IMR-90 (cell line): ENCODE measurements around the gene ZNF692. TPM values are rescaled to one million over a fixed set of nuclear protein-coding genes. Genes with fewer than 3 reads are reported as not detected.

Source experiments
- ATAC-seq: fragments of 200-7000 bp; cut with Tn5 transposase; 2 replicates; pipeline ENCODE4 v1.9.1; 2020; ENCODE audit warnings: low read depth, mild to moderate bottlenecking, moderate library complexity
- BruUV-seq: library from RNA; stranded (reverse); fragments of 400-500 nt; replicated peaks from 2 replicates; lab custom pipeline; 2021; lab: Mats Ljungman, UMichigan
- CTCF ChIA-PET: fragments of 300-600 bp; formaldehyde crosslinking; extraction: SDS; loops from one replicate; lab custom pipeline; 2021; ENCODE audit warnings: antibody characterized with exemption; lab: Yijun Ruan, JAX
- POLR2A ChIA-PET: fragments of 300-600 bp; sonication (Branson Sonifier 250); formaldehyde crosslinking; loops from one replicate; lab custom pipeline; 2022; ENCODE audit warnings: antibody characterized with exemption; ENCODE audit not compliant: unreplicated experiment; lab: Charles Lee
- DNase-seq: peaks from one replicate; pipeline ENCODE4 v3.0.0; 2013
- H2AFZ ChIP-seq: replicated peaks from 2 replicates; pipeline ENCODE3; 2013; ENCODE audit warnings: low read length, mild to moderate bottlenecking; ENCODE audit not compliant: poor library complexity
- H2AK5ac ChIP-seq: 2 replicates; pipeline ENCODE4 v1.6.1; 2013; ENCODE audit warnings: low read depth, low read length, inconsistent platforms
- H2AK9ac ChIP-seq: replicated peaks from 2 replicates; pipeline ENCODE3; 2013; ENCODE audit warnings: mild to moderate bottlenecking, low read depth, low read length, moderate library complexity; ENCODE audit not compliant: poor library complexity
- H2BK120ac ChIP-seq: 2 replicates; pipeline ENCODE4 v1.6.1; 2013; ENCODE audit warnings: low read depth, low read length, inconsistent platforms
- H2BK15ac ChIP-seq: 3 replicates; pipeline ENCODE4 v1.6.1; 2013; ENCODE audit warnings: low read depth, low read length, inconsistent platforms
- H2BK20ac ChIP-seq: 2 replicates; pipeline ENCODE4 v1.6.1; 2013; ENCODE audit warnings: low read depth, mild to moderate bottlenecking, inconsistent platforms, low read length, moderate library complexity
- H2BK5ac ChIP-seq: 2 replicates; pipeline ENCODE4 v1.6.1; 2013; ENCODE audit warnings: mild to moderate bottlenecking, low read depth, low read length, inconsistent platforms; ENCODE audit not compliant: poor library complexity, severe bottlenecking
- H3K14ac ChIP-seq: replicated peaks from 2 replicates; pipeline ENCODE4 v1.6.1; 2013; ENCODE audit warnings: low read depth, low read length, inconsistent platforms
- H3K18ac ChIP-seq: 2 replicates; pipeline ENCODE4 v1.6.1; 2013; ENCODE audit warnings: low read depth, low read length, control low read depth
- H3K23ac ChIP-seq: 2 replicates; pipeline ENCODE4 v1.6.1; 2013; ENCODE audit warnings: low read depth, low read length, inconsistent platforms
- H3K27ac ChIP-seq: 2 replicates; pipeline ENCODE4 v1.5.1; 2013; ENCODE audit warnings: mild to moderate bottlenecking, control low read depth, low read length; ENCODE audit not compliant: insufficient read depth
- H3K27me3 ChIP-seq: 2 replicates; pipeline ENCODE4 v1.6.1; 2013; ENCODE audit warnings: low read length; ENCODE audit not compliant: control insufficient read depth, insufficient read depth
- H3K36me3 ChIP-seq: 2 replicates; pipeline ENCODE4 v1.6.1; 2013; ENCODE audit warnings: low read length, mixed read lengths; ENCODE audit not compliant: control insufficient read depth, insufficient read depth
- H3K4ac ChIP-seq: 2 replicates; pipeline ENCODE4 v1.6.1; 2013; ENCODE audit warnings: low read depth, low read length, inconsistent platforms
- H3K4me1 ChIP-seq: 2 replicates; pipeline ENCODE4 v1.6.1; 2013; ENCODE audit warnings: low read length, mixed read lengths; ENCODE audit not compliant: control insufficient read depth, insufficient read depth
- H3K4me2 ChIP-seq: 2 replicates; pipeline ENCODE4 v1.6.1; 2013; ENCODE audit warnings: low read depth, mild to moderate bottlenecking, control low read depth, low read length, moderate library complexity
- H3K4me3 ChIP-seq: 2 replicates; pipeline ENCODE4 v1.5.1; 2013; ENCODE audit warnings: low read depth, mild to moderate bottlenecking, control low read depth, low read length, moderate library complexity; ENCODE audit not compliant: insufficient read depth
- H3K56ac ChIP-seq: 2 replicates; pipeline ENCODE4 v1.6.1; 2013; ENCODE audit warnings: low read length, inconsistent platforms; ENCODE audit not compliant: insufficient read depth; ENCODE audit errors: extremely low read depth
- H3K79me1 ChIP-seq, 2 experiments: 2 replicates each; pipeline ENCODE4 v1.6.1; 2013; ENCODE audit warnings: low read length in 2 of 2, inconsistent platforms in 1 of 2, low read depth in 1 of 2
- H3K9ac ChIP-seq: 2 replicates; pipeline ENCODE4 v1.6.1; 2013; ENCODE audit warnings: low read depth, low read length, control low read depth
- H3K9me1 ChIP-seq: 2 replicates; pipeline ENCODE4 v1.6.1; 2013; ENCODE audit warnings: low read length, inconsistent platforms; ENCODE audit not compliant: insufficient read depth
- H3K9me3 ChIP-seq: 2 replicates; pipeline ENCODE4 v1.6.1; 2013; ENCODE audit warnings: low read length; ENCODE audit not compliant: control insufficient read depth, insufficient read depth
- H4K20me1 ChIP-seq: 2 replicates; pipeline ENCODE4 v1.6.1; 2013; ENCODE audit warnings: low read length, inconsistent platforms; ENCODE audit not compliant: insufficient read depth
- H4K5ac ChIP-seq: 2 replicates; pipeline ENCODE4 v1.6.1; 2013; ENCODE audit warnings: mild to moderate bottlenecking, low read depth, low read length, control low read depth
- H4K8ac ChIP-seq, 2 experiments: 2 replicates each; pipeline ENCODE4 v1.6.1; 2013; ENCODE audit warnings: low read depth in 2 of 2, low read length in 2 of 2, control low read depth in 1 of 2, inconsistent platforms in 1 of 2
- H4K91ac ChIP-seq: 2 replicates; pipeline ENCODE4 v1.6.1; 2013; ENCODE audit warnings: low read depth, low read length, inconsistent platforms; ENCODE audit not compliant: insufficient read depth
- BHLHE40 ChIP-seq: fragments of 150-350 bp; IDR thresholded peaks from 2 replicates; pipeline ENCODE4 v1.6.1; 2016; ENCODE audit warnings: mild to moderate bottlenecking, low read depth, low read length
- CHD1 ChIP-seq: IDR thresholded peaks from 2 replicates; pipeline ENCODE4 v1.6.1; 2012; ENCODE audit warnings: low read depth, low read length, improper control_type of control experiment
- FOS ChIP-seq: fragments of 150-350 bp; IDR thresholded peaks from 2 replicates; pipeline ENCODE4 v1.6.1; 2016; ENCODE audit warnings: low read depth, low read length
- MAFK ChIP-seq: IDR thresholded peaks from 2 replicates; pipeline ENCODE4 v1.6.1; 2012; ENCODE audit warnings: low read depth, low read length, improper control_type of control experiment
- MAZ ChIP-seq: IDR thresholded peaks from 2 replicates; pipeline ENCODE4 v1.6.1; 2012; ENCODE audit warnings: low read depth, mild to moderate bottlenecking, low read length, improper control_type of control experiment, moderate library complexity, borderline replicate concordance
- POLR2A ChIP-seq: IDR thresholded peaks from 2 replicates; pipeline ENCODE4 v1.6.1; 2012; ENCODE audit warnings: mild to moderate bottlenecking, low read depth, low read length
- RAD21 ChIP-seq: IDR thresholded peaks from 2 replicates; pipeline ENCODE4 v1.6.1; 2012; ENCODE audit warnings: low read length, improper control_type of control experiment
- RCOR1 ChIP-seq: IDR thresholded peaks from 2 replicates; pipeline ENCODE4 v1.6.1; 2012; ENCODE audit warnings: mild to moderate bottlenecking, low read length, improper control_type of control experiment; ENCODE audit not compliant: insufficient replicate concordance
- RFX5 ChIP-seq: IDR thresholded peaks from 2 replicates; pipeline ENCODE4 v1.8.0; 2012; ENCODE audit warnings: low read depth, mild to moderate bottlenecking, low read length, moderate library complexity
- SMC3 ChIP-seq: fragments of 150-350 bp; IDR thresholded peaks from 2 replicates; pipeline ENCODE4 v1.6.1; 2016; ENCODE audit warnings: low read depth, mild to moderate bottlenecking, antibody characterized with exemption, low read length, moderate library complexity
- WGBS, 2 experiments: methylation state at CpG; one replicate each; pipeline versions ENCODE4 v1.1.5 to v1.1.7; 2013; ENCODE audit warnings: missing lambda C conversion rate in 2 of 2; ENCODE audit not compliant: insufficient read length in 1 of 2; ENCODE audit errors: extremely low coverage in 2 of 2; 5-methylcytosine and 5-hydroxymethylcytosine counted together
- dilution Hi-C: fragments of 300-500 bp; cut with HindIII; formaldehyde crosslinking; loops from one replicate; pipeline ENCODE4 v1.14.3; 2018; ENCODE audit warnings: low sequenced_read_pairs; ENCODE audit not compliant: unreplicated experiment
- in situ Hi-C: fragments of 300-500 bp; cut with MboI; formaldehyde crosslinking; loops from 3 replicates; pipeline ENCODE4 v1.14.3; 2019; ENCODE audit warnings: low sequenced_read_pairs, inconsistent platforms, mixed read lengths
- intact Hi-C: fragments of 100-400 bp; cut with micrococcal nuclease; formaldehyde crosslinking; loops from 2 replicates; pipeline ENCODE4 v1.10.0; 2022
- polyA plus RNA-seq, 3 experiments: library from polyadenylated mRNA; depleted of rRNA; stranded (reverse); fragments of >200 nt; gene quantifications; 2 replicates each; pipeline ENCODE4 v1.2.3, GENCODE V29; 2012; ENCODE audit warnings: low replicate concordance in 1 of 3
- total RNA-seq: library from RNA; depleted of rRNA; stranded (reverse); fragments of >200 nt; gene quantifications from 2 replicates; pipeline ENCODE4 v1.2.3, GENCODE V29; 2012
- TF ChIP-seq, protein P1 (sequence below): fragments of 150-350 bp; IDR thresholded peaks from 2 replicates; pipeline ENCODE4 v1.6.1; 2016; ENCODE audit warnings: low read depth, mild to moderate bottlenecking, low read length, moderate library complexity, borderline replicate concordance
- TF ChIP-seq, protein P2 (sequence below): fragments of 150-350 bp; IDR thresholded peaks from 2 replicates; pipeline ENCODE4 v1.6.1; 2017; ENCODE audit warnings: mild to moderate bottlenecking, antibody characterized with exemption, low read length, low read depth

The ZNF692 gene
- total and polyA plus RNA-seq, 2 of the 4 experiments (the other 2 are of a cell fraction): 7.3 to 50.4 TPM

- Histone ChIP-seq H3K36me3 (peaks cover 39% of the 10 kb centered on the region), H4K5ac (no peak overlapping the region), H3K18ac (no peak overlapping the region), H3K56ac (no peak overlapping the region), H3K9ac (no peak overlapping the region), H4K8ac (no peak overlapping the region), H2BK15ac (no peak overlapping the region), H4K20me1 (no peaks in the 10 kb centered on the region; the same call in 1 of the 2 replicates), H4K91ac (no peak overlapping the region), H3K4me3 (no peak overlapping the region), H2BK120ac (no peak overlapping the region), H3K4me2 (no peak overlapping the region), H2BK5ac (no peak overlapping the region), H3K4me1 (peaks cover 11% of the 10 kb centered on the region), H3K23ac (no peak overlapping the region), H3K9me1 (peaks cover 18% of the 10 kb centered on the region; the same call in 1 of the 2 replicates), H3K4ac (no peak overlapping the region), H2AFZ (no peak overlapping the region), H3K27me3 (no peaks in the 10 kb centered on the region), H3K27ac (no peak overlapping the region), H2BK20ac (no peak overlapping the region), H3K79me1 (peaks cover 23 to 38% of the 10 kb centered on the region in 2 experiments), H2AK9ac (no peak overlapping the region), H3K14ac (no peak overlapping the region), H2AK5ac (no peak overlapping the region), H3K9me3 (no peaks in the 10 kb centered on the region)
- ChIA-PET CTCF (no interaction called here), POLR2A (no interaction called here)
- in situ Hi-C loops: no loop called here
- no TSS peak for BruUV-seq
- no peak for TF ChIP-seq FOS
- TF ChIP-seq SMC3: no peak
- TF ChIP-seq, protein P1, sequence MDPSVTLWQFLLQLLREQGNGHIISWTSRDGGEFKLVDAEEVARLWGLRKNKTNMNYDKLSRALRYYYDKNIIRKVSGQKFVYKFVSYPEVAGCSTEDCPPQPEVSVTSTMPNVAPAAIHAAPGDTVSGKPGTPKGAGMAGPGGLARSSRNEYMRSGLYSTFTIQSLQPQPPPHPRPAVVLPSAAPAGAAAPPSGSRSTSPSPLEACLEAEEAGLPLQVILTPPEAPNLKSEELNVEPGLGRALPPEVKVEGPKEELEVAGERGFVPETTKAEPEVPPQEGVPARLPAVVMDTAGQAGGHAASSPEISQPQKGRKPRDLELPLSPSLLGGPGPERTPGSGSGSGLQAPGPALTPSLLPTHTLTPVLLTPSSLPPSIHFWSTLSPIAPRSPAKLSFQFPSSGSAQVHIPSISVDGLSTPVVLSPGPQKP: no peak
- TF ChIP-seq, protein P2, sequence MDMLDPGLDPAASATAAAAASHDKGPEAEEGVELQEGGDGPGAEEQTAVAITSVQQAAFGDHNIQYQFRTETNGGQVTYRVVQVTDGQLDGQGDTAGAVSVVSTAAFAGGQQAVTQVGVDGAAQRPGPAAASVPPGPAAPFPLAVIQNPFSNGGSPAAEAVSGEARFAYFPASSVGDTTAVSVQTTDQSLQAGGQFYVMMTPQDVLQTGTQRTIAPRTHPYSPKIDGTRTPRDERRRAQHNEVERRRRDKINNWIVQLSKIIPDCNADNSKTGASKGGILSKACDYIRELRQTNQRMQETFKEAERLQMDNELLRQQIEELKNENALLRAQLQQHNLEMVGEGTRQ: no peak
- no peak for TF ChIP-seq MAFK
- no peak for TF ChIP-seq RAD21
- TF ChIP-seq POLR2A: no peak
- no peak for TF ChIP-seq RFX5
- TF ChIP-seq CHD1: no peak
- TF ChIP-seq BHLHE40: no peak
- no peak for TF ChIP-seq MAZ
- no peak for TF ChIP-seq RCOR1
- DNase-seq: no peak
- dilution Hi-C loops: no loop called here
- ATAC-seq: no peak
- intact Hi-C loops: no loop called here
- WGBS, 2 experiments: 95% methylated on average over 4 of the region's 8 CpGs; no CpG with 5 or more reads in 1 of the 2 experiments
These were observed 5.1 kb downstream of the ZNF692 start for GRCh38 chr1:248853663-248854375.
